GM19240 (cell line): Measurements from ENCODE around the gene DTD2.

Source experiments
- DNase-seq: peaks from one replicate; pipeline ENCODE4 v3.0.0; 2011; ENCODE audit warnings: low spot score; ENCODE audit not compliant: insufficient read length

The DTD2 gene

DNA sequence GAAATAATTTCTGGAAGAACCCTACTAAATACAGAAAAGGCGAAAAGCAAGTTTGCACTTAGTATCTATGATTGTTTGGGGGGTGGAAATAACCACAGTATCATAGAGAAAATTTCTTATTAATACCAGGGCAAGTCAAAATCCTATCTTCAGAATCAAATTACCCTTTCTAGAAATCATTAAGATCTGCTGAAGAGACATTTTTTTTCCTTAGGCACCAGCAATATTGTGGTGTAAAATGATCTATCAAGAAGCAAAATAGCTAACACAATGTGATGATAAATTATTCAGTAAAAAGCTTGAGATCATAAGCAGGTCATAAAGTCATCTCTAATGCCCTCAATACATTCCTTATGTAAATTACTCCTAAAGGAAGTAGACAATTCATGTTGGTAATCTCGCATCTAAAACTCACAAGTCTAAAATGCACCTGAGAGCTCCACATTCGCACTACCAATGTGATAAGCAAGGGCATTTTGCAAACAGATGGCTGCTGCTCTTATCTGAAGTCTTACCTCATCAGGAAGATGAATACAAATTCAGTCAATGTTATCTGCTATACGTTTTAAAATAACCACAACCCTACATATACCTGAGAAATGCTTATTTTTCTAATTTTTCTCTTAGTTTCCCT, 51.6 kb downstream of the DTD2 start:
- DNase-seq: no peak

DNA sequence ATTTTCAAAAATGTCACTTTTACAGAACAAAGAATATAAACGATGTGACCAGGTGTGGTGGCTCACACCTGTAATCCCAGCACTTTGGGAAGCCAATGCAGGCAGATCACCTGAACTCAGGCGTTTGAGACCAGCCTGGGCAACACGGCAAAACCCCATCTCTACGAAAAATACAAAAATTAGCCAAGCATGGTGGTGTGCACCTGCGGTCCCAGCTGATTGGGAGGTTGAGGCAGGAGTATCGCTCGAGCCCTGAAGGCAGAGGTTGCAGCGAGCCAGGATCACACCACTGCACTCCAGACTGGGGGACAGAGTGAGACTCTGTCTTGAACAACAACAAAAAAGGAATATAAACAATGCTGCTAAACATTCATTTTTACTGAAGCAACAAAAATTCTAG, 52.2 kb downstream of the DTD2 start:
- no peak for DNase-seq

DNA sequence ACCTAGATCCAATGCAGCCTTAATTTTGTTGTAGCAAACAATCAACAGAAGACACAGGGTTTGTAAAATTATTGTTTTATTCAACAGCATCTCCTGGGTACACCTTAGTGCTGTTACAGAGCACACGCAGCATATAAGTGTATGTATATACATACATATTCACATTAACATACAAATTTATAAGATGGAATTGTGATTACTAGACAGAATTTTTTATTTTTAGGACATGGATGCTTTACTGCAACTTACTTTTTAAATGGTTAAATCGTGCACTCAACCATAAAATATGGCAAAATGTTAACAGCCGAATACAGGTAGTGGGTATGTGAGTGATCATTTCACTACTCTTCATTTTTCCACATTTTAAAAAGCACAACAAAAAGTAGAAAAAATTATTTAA, 53.6 kb downstream of the DTD2 start:
- no peak for DNase-seq

DNA sequence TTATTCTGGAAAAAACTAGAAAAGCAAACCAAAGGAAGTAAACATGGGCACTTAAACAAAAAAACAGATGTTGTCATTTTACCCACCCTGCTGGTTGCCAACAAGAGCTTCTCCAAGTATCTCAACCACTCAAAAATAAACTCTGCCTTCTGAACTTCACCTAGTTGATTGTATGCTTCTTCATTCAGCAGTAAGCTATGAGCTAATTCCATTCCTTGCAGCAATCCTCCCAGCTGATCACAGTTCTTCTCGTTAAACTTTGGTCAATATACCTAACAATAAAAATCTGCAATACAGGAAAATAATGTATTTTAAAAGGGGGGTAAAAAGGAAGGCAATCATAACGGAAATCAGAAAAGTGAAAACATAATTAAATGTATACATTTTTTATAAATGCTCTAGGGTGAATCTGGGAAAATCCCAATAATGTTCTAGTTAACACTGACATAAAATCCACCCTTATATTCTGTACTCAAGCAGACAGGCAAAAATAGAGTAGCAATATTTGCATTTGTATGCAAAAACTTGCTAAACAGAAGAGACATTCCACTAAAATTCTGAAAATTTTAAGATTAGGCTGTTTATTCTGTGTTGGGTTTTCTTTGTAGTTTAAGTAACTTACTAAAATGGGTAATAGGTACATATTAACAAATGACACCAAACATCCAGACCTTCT, 54.4 kb downstream of the DTD2 start:
- no peak for DNase-seq

DNA sequence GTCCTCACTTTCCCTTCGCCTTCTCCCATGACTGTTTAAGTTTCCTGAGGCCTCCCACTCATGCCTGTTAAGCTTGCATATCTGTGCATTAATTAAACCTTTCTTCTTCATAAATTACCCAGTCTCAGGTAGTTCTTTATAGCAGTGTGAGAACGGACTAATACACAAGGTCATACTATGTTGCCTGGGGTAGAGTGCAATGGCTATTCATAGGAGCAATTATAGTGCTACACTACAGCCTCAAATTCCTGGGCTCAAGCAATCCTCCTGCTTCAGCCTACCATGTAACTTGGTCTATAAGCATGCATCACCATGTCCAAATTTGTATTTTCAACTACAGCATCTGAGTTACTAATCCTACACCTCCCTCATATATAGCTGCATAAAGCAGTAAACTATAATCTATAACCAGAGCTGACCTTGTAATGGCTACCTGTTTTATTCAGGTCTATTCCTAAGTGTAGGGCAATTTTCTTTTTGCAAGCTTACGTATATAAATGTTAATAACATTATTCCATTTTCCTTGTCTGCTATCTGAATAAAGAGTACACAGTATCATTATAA, 55.9 kb downstream of the DTD2 start:
- DNase-seq: no peak

DNA sequence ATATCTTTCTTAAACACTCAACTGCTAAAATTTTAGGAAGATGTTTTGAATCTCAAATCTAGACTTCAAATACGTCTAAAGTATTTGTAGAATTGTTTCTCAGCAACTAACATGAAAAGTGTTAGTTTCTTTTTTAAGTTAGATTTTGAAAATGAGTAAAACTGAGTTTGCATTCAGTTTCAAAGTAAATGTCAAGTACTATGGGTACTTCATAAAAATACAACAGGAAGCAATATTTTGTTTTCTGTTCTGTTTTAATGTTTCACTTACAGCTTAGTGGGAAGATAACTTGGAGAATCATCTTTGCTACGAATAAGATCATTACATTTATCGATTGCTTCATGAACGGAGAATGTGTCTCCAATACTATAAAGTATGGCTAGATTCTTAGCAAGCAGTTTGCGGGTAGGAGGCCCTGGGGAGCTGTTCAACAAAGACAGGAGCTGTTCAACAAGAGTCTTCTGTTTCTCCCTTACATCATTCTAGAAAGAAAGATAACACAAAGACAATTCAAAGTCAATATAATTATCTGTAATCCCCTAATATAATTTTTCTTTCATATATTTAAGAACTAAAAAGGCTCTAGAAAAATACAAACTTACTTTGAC, 57.2 kb downstream of the DTD2 start:
- DNase-seq: no peak
